Left forelimb (tissue), 1 donor: Measurements from ENCODE around the gene SERTM1.

Experiments
- DNase-seq: peaks from one replicate; pipeline ENCODE4 v3.0.0-alpha.2; 2018; ENCODE audit warnings: low spot score

Gene SERTM1

DNA sequence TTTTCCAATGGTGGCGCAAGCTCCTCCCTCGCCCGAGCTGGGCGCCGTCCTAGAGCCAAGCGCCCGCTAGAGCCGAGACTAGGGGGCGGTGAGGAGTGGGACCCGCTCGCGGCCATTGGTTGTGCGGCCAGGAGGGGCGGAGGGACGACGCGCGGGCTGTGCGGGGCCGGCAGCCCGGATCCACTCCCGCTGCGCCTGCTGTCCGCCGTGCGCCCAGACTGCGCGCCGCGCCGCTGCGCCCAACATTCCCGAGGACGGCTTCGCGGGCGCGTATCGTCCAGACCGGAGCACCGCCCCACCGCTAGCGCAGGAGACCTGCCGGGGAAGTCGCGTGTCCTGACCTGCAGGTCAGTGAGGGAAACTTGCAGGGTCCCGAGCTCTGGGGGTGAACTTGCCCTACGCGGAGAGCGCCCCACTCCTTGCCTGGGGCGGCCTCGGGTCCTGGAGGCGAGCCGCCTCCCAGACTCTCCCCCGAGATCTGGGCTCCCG lies at the start of gene SERTM1:
Gene SERTM1, plus strand, starts transcription at position 183 of the 489 bp plus-strand sequence. CDS start 21,059 bp downstream, outside the sequence.
- DNase-seq: peak; percentile 70

DNA sequence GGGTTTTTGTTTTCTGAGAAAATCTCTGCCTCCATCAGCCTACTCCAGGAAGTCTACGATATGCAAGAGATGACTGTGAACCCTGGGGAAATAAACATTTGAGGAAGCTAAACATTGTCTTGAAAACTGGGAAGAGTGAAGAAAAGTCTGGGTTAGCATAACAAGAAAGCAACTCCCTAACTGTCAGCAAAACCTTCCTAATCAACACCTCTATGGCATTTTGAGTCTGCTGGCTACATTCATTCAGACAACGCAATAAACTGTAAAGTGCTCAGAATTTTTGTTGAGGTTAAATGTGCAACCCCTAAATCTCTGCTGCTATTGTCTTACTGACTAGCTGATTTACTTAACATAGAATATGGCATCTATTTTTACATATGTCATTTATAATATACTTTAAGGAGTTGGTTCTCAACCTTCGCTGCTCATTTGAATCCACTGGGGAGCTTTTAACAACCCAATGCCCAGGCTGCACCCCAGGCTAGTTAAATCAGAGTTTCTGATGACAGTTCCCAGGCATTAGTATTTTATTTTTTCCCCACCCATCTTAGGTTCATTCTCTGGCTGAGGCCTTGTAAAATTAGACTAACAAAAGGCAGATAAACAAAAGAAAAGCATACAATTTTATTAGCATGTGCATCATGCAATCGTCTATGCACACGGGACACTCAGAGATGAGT lies 45.3 kb upstream of the SERTM1 start:
- DNase-seq: no peak

DNA sequence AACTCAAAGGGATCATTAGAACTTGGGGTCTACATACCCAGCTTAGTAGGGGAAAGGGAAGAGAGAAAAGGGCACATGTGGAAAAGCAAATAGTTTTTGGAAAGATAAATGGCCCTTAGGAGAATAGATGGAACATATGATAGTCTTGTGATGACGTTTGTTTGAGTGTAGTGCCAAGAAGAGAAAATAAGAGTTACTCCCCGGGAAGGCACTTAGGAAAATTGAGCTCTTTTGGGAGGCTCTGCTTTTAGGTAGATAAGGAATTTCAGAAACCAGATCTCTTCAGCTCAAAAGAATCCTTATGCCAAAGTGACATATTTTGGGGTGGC lies 44.8 kb upstream of the SERTM1 start:
- DNase-seq: no peak

DNA sequence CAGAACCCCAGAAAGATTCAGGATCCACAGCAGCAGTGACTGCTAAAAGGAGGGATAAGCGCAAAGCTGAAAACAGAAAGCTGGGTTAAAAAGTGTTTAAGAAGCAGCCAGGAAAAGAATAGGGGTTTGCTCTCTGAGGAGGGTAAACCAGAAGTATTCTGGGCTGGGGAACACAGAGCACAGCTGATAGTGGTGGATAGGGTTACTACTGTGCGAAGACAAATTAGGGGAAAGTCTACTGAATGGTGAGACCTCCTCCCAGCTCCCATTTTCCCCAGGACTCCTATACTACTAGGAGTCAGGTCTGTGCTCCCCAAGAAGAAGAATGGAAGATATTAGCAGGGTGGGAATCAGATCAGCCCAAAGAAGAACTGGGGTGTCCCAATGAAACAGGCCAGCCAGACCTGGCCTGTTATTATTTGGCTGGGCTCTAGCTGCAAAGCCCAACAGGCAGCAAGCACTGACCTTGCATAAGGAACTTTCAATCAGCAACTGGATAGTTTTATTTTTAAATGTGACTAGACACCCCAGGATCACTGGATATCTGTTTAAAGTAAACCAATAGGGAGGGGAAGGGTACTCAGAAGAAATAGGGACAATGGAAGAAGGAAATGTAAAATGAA lies 43.5 kb upstream of the SERTM1 start:
- DNase-seq: no peak

DNA sequence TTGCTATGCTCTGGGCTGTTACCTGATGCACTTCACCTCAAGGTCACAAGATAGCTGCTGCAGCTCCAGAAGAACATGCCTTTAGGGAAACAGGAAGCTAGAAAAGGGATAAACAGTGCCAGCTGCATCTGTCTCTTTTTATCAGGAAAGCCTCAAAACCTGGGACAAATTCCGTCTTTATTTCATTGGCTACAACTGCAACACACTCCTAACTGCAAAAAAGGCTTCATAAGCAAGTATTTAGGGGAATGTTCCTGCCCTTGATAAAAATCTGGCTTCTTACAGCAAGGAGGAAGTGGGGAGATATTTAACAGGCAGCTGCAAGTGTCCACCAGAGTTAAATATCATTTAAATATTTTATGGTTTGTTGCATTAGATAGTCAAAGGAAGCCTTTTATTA lies 34.2 kb upstream of the SERTM1 start:
- no peak for DNase-seq

DNA sequence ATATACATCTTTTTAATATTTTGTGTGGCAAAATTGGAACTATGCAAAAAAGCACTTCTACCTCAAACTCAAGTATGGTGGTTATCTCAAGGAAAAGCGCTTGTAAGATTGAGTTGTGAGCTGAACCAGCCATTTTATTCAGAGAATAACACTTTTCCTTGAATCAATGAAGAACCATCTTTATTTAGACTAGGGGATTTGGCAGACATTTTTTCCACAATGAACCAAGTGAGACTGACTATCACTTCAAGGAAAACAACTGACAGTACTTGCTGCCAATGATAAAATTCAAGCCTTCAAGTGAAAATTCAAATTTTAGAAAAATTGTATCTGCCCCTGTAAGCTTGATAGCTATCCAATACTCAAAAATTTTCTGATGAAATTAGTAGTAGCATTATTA lies 23.2 kb upstream of the SERTM1 start:
- no peak for DNase-seq

DNA sequence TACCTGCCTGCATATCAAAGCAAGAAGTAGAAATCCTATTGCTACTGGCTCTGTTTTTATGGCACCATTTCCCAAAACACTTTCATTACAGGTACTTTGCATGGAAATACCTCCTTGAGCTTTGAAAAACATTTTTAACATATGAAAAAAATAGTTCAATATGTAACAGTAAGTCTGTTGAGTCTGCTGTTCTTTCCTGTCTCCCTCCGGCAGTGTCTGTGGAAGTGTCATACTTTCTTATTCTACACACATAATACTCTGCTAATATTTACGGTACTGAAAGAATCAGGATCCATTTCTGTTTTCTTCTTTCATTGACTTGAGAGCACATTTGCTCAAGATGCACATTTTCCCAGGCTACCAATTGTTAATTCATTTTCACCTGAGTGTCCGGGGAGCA lies 8.2 kb upstream of the SERTM1 start:
- DNase-seq: no peak

DNA sequence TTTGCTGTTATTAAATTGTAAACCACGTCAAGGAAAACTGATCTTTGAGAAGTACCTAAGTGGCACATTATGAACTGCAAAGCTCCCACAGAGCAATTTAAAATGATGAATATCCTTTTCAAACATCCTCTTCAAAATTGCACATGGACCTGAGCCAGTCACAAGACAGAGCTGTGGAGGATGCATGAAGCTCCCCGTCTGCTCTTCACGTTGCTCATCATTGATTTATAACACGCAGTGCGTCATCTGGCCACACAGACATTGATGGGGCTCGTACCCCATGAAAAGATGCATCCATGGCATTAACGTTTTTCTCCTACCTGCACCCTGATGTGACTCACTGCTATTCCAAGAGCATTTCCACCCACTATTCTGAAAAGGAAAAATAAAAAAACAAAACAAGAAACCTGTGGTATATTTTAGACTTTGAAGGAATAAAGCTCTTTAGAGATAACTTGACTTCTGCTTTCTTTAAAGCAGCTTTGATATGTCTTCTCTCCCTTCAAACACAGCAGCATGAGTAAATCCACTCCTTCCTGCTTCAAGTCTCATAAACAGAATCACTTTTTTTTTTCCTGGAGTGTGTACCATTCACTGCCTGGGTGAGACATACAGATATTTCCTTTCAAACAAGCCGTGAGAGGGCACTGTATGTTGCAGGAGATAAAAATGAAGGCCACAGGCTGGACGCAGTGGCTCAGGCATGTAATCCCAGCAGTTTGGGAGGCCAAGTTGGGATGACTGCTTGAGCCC lies 7.2 kb upstream of the SERTM1 start:
- DNase-seq: no peak

DNA sequence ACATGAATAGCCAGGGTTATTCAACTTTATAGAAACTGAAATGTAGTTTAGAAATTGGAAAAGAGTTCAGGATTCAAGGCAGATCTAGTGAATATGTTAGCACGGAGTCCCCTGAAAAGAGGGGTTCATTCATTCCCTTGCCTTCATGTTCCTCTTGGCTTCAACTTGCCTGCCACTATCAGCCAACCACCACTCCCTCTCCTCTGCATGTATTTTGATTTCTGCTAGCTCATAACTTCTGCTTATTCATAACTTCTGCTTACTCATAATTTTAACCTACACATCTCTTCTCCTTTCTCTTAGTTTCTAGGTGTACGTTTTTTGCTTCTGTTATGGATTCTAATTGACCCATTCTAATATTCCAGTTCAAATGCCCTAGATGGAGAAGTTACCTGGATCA lies 5.5 kb upstream of the SERTM1 start:
- no peak for DNase-seq

DNA sequence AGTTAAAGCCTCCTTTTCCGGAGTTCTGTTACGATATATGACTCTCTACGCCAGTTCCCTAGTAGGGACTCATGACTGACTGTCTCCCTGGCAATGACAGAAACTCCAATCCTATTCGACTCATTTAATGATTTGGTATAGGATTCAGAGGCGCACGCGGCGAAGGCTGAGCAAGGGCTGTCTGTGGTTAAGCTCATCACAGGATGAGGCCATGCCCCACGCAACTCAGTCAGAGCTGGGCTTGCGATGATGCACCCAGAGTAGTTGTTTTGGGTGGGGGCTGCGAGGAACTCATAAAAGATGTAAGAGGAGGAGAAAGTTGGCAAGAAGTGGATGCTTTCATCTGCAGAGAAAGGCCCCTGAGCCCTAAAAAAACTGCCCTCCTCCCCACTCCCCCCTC lies 468 bp upstream of the SERTM1 start:
- DNase-seq: no peak

DNA sequence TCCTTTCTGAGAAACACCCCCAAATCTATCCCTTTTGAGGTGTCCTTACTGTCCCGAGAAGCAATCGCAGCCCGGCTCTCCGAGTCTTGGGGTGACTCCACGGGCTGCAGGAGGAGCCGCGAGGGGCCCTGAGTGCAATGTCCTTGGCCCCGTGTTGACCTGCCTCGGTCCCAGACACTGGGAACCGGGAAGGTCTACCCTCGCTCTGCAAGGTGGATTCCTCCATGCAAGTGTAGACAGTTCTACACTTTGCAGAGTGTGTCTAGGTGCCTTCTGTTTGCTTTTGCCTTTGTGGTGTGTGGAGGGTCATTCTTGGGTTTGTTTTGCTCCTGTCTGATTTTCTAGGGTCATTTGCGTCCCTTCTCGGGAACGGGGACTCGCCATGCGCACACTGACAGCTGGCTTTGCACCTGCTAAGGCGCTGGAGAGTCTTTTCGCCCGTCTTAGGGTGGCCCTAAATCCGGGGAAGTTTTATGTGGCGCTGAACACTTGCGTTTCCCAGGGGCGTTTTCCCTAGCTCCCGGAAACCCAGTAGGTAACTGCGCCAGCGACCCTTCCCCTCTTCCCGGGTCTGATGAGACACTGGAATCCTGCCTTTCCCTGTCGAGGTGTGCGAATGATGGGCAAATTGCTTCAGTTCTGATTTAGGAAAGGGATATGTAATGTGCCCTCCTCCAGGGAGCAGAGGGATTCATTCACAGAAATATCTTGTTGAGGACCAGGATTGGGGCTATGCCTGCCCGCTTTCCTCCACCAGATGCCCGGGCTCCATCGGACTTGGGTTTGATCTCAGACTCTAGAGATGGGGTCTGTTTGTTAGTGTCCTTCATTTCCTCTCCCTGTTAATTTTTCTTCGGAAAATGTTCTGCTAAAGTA lies 755 bp downstream of the SERTM1 start:
- no peak for DNase-seq

DNA sequence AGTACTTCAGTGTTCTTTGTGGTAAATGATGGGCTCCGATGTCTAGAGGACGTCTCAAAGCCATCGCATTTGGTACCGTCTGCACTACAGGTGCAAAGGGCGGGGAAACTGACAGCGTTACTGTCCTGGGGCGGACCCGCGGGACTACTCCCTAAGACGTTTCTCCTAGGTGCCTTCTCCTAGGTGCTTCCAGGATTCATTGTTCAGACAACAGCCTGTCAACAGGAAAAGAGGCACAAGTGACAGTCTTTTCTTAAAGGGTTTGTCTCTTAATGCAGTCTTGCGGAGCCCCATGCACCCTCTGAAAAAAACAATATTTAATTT lies 1.4 kb downstream of the SERTM1 start:
- DNase-seq: no peak

DNA sequence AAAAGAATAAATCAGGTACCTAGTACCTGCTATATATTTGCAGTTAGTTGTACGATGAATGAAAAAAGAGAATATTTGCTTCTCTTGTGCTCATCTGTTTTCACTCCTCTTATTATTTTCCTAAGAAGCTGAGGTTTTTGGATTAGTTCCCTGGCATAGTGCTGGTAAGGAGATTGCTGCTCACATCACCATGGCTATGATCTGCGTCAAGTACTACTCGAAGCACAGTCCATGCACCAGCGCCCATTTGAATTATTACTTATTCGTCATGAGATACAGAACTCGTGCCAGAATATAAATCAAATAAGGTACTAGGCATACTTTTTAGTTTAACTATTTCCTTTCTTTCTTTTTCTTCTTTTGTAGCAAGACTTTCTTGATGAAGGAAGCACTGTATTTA lies 7.1 kb downstream of the SERTM1 start:
- DNase-seq: no peak

DNA sequence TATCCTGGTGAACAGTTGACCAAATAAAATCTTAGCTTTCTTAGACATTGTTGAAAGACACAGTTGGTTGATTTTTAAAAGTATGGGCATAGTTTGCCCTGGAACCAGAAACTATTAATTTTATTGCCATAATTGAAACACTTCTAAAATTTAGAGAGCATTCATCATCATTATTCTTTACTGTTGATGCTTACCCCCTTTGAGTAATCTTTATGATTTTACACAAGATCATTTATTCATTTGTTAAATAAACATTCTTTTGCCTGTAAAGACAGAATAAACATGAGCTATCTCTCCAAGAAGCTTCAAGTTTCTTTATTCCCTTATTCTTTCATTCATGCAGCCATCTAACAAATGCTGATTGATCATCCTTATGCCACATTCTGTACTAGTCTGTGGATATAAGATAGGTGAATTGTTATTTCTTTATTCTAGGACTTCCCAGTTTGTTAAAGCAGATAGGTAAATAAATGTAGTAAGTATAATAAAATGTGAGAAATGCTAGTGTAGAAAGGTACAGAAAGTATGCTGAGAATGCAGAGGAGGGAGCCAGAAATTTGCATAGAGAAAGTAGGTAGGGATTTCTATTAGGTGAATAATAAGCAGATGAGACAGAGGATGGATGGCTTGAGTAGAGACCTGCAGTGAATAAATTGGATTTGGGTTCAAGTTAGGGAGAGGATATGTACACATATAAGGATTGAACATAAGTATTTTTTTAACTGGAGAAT lies 8.2 kb downstream of the SERTM1 start:
- no peak for DNase-seq

DNA sequence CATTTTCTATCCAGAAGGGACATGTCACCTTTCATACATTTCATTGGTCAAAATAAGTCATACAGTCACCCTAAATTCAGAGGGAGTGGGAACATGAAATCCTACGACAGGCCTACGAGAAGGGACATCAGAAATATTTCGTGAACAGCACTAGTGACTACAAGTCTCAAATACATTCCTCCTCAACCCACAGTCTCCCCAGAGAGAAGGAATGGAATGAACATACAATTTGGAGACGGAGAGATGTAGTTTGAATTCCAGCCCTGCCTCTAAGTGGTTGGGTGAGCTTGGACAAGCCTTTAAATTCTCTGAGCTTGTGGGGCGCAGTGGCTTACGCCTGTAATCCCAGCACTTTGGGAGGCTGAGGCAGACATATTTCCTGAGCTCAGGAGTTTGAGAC lies 9.9 kb downstream of the SERTM1 start:
- DNase-seq: no peak

DNA sequence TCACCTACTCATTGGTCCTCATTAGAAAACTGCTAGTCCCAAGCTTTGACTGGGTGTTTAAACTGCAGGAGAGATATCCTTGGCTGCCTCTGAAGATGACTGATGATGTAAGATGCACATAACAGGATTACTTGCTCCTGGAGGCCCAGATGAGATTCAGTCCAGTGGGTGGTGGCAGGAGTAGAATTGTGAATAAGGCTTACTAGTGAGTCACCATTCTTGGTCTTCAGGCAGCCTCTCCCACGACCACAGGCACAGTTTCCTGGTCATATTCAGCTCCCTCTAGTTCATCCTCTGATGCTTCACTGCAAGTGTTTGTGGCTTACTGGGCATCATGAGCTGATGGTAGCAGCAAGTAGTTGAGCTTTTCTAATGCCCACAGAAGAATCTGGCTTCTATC lies 12.1 kb downstream of the SERTM1 start:
- no peak for DNase-seq

DNA sequence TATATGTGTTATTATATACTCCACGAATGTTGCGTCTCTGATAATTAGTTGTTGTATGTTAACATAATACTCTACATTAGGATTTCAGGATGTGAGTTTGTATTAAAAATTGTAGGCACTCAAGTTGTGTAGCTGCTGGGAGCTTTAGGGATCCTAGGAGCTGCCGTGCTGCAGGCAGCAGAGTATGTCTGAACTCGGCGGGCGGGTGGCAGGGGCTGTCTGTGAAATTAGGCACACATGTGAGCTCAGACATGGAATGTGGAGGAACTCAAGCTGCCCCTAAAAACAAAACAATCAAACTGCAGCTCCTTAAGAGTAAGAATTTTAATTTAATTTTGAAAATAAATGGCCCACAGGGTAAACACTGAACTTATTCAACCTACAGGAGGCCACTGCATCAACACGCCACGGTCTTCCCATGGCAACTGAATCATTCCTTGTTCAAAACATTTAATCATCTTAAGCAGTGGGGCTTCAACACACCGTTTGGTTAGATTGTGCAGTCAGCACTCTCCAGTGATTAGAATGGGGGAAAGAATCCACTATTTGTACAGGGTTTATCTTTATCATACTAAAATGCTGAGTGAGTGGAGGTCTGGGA lies 22.7 kb downstream of the SERTM1 start:
- no peak for DNase-seq

DNA sequence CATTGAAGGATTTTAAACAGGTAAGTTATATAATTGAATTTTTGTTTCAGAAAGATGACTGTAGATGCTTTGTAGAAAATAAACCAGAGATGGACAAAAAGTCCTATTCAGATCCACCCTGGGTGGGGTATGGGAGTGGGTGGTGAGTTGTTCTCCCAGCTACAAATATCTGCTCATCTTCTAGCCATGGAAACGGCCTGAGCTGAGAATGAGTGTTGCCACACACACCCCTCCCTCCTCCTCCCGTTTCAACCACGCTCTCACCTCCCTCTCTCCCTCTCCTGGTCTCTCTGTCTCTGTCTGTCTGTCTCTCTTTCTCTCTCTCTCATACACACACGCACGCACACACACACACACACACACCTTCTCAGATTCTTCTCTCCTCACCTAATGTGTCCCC lies 26.4 kb downstream of the SERTM1 start:
- DNase-seq: no peak

DNA sequence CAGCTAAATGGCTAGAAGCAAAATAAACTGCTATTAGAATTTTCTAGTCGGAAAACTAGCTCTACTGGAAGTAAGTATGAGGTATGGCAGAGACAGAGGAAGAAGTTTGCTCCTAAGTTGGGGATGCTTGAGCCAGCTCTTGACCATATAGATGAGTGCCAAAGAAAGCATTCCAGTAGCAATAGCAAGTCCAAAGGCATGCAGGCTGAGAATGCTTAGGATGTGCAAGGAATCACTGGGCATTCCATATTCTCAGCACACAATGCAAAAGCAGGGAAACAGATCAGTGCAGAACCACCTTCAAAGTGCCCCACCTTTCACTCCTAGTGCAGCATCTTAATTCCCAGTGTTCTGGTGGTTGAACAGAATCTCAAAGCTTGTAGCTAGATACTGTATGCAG lies 32.9 kb downstream of the SERTM1 start:
- no peak for DNase-seq

DNA sequence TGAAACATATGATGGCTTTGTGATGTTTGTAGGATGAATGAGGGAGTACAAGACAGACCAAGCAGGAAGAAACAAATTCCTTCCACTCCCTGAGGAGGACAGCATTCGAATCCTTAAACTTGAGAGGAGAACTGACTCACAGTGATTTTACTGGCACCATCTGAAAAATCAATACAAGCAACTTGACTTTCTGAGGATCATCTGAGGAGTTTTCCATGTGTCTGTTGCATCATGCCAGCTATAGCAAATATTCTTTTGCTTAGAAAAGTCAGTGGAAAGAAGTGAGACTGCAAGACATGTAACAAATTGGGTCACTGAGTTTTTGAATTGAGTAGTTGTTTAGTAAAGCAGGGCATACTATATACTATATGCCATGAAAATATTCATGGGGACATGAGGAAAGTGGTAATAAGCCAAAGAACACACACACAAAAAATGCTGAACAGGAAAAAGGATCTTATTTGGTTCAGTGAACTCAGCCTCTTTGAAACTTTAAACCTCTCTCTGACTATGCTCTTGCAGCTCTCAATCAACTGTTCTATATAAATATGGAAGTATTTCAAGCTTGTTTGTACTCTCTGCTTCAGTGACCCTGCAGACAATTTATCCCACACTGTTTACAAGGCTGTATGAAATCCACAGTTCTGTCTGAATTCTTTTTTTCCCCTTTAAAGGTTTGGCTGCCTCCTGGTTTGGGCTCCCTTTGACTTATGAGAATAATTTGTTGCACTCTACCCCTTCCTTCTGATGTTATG lies 35.5 kb downstream of the SERTM1 start:
- no peak for DNase-seq

DNA sequence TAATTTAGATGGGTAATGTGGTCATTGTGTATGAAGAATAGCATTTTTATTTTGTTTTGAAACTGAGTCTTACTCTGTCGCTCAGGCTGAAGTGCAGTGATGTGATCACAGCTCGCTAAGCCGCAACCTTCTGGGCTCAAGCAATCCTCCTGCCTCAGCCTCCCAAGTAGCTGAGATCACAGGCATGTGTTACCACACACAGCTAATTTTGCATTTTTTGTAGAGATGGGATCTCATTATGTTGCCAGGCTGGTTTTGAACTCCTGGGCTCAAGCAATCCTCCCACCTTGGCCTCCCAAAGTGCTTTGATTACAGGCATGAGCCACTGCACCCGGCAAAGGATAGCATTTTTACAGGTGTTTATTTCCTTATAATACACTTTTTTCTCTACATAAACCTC lies 36.6 kb downstream of the SERTM1 start:
- DNase-seq: no peak
